ENCODE measurements around the gene NKAIN2.

The NKAIN2 gene

DNA sequence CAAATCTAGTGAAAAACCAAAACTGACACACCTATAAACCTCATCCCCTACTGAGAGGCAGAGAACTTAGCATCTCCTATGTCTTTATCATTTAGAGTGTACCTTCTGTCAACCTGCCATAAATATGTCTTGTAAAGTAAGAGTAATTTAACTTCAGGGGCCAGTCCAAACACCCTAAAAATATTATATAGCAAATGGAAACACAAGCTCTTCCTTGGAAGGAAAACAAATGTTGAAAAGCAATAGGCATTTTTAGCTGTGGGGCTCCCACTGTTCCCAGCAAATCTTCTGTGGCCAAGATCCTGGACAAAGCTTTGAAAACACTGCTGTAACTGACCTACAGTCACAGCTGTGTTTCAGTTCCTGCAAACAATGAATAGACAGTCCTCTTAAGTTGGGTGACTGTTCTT is 1018.5 kb downstream of the NKAIN2 start (continued):
- TF ChIP-seq GLI4 (tag by site-specific recombination; IDR thresholded peaks at IDR 0.05) (no peak), ZNF558 (tag by site-specific recombination; IDR thresholded peaks at IDR 0.05) (no peak), ZNF529 (tag by site-specific recombination; IDR thresholded peaks at IDR 0.05; ENCODE audit: insufficient replicate concordance) (no peak), KLF7 (tag by site-specific recombination; IDR thresholded peaks at IDR 0.05; ENCODE audit: borderline replicate concordance) (peak; percentile 89; the same call in 1 of the 2 replicates), IKZF3 (tag by site-specific recombination; IDR thresholded peaks at IDR 0.05) (peak; percentile 89), ZFP3 (tag by site-specific recombination; IDR thresholded peaks at IDR 0.05; ENCODE audit: low read depth) (peak; percentile 9; the same call in 1 of the 2 replicates), KLF1 (tag by site-specific recombination; IDR thresholded peaks at IDR 0.05) (no peak), ZFP69B (tag by site-specific recombination; IDR thresholded peaks at IDR 0.05) (no peak), ZNF416 (tag by site-specific recombination; IDR thresholded peaks at IDR 0.05) (no peak), ZNF184 (tag by site-specific recombination; IDR thresholded peaks at IDR 0.05) (no peak), ZNF366 (tag by site-specific recombination; conservative IDR thresholded peaks at IDR 0.05) (no peak), TCF7L2 (IDR thresholded peaks at IDR 0.05; ENCODE audit: borderline replicate concordance, low read depth, low read length) (no peak; the same call in 1 of the 2 replicates), ZSCAN16 (tag by site-specific recombination; IDR thresholded peaks at IDR 0.05) (peak; percentile 58; the same call in 1 of the 2 replicates), GLIS1 (tag by site-specific recombination; IDR thresholded peaks at IDR 0.05) (peak; percentile 47; the same call in 1 of the 2 replicates), OVOL3 (tag by site-specific recombination; IDR thresholded peaks at IDR 0.05) (peak; percentile 88; the same call in 1 of the 2 replicates), ZNF677 (tag by site-specific recombination; IDR thresholded peaks at IDR 0.05) (no peak), ZIC2 (tag by site-specific recombination; IDR thresholded peaks at IDR 0.05) (peak; percentile 45), ZNF350 (tag by site-specific recombination; IDR thresholded peaks at IDR 0.05) (no peak), BCL11A (tag by site-specific recombination; IDR thresholded peaks at IDR 0.05; ENCODE audit: low read depth) (no peak), ZBTB8A (tag by site-specific recombination; IDR thresholded peaks at IDR 0.05) (peak; percentile 63; the same call in 1 of the 2 replicates), ZNF768 (tag by site-specific recombination; IDR thresholded peaks at IDR 0.05) (no peak), ZNF521 (tag by site-specific recombination; IDR thresholded peaks at IDR 0.05) (no peak), RBAK (tag by site-specific recombination; IDR thresholded peaks at IDR 0.05) (no peak), ZNF169 (tag by site-specific recombination; IDR thresholded peaks at IDR 0.05) (no peak)
- TF ChIP-seq, protein P1, sequence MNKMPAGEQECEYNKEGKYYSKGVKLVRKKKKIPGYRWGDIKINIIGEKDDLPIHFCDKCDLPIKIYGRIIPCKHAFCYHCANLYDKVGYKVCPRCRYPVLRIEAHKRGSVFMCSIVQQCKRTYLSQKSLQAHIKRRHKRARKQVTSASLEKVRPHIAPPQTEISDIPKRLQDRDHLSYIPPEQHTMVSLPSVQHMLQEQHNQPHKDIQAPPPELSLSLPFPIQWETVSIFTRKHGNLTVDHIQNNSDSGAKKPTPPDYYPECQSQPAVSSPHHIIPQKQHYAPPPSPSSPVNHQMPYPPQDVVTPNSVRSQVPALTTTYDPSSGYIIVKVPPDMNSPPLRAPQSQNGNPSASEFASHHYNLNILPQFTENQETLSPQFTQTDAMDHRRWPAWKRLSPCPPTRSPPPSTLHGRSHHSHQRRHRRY (tag by site-specific recombination; IDR thresholded peaks at IDR 0.05): no peak
- TF ChIP-seq, protein P2, sequence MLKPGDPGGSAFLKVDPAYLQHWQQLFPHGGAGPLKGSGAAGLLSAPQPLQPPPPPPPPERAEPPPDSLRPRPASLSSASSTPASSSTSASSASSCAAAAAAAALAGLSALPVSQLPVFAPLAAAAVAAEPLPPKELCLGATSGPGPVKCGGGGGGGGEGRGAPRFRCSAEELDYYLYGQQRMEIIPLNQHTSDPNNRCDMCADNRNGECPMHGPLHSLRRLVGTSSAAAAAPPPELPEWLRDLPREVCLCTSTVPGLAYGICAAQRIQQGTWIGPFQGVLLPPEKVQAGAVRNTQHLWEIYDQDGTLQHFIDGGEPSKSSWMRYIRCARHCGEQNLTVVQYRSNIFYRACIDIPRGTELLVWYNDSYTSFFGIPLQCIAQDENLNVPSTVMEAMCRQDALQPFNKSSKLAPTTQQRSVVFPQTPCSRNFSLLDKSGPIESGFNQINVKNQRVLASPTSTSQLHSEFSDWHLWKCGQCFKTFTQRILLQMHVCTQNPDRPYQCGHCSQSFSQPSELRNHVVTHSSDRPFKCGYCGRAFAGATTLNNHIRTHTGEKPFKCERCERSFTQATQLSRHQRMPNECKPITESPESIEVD (tag by site-specific recombination; IDR thresholded peaks at IDR 0.05): peak; percentile 98
- TF ChIP-seq, protein P3, sequence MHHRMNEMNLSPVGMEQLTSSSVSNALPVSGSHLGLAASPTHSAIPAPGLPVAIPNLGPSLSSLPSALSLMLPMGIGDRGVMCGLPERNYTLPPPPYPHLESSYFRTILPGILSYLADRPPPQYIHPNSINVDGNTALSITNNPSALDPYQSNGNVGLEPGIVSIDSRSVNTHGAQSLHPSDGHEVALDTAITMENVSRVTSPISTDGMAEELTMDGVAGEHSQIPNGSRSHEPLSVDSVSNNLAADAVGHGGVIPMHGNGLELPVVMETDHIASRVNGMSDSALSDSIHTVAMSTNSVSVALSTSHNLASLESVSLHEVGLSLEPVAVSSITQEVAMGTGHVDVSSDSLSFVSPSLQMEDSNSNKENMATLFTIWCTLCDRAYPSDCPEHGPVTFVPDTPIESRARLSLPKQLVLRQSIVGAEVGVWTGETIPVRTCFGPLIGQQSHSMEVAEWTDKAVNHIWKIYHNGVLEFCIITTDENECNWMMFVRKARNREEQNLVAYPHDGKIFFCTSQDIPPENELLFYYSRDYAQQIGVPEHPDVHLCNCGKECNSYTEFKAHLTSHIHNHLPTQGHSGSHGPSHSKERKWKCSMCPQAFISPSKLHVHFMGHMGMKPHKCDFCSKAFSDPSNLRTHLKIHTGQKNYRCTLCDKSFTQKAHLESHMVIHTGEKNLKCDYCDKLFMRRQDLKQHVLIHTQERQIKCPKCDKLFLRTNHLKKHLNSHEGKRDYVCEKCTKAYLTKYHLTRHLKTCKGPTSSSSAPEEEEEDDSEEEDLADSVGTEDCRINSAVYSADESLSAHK (tag by site-specific recombination; IDR thresholded peaks at IDR 0.05): peak; percentile 95
- TF ChIP-seq, protein P4, sequence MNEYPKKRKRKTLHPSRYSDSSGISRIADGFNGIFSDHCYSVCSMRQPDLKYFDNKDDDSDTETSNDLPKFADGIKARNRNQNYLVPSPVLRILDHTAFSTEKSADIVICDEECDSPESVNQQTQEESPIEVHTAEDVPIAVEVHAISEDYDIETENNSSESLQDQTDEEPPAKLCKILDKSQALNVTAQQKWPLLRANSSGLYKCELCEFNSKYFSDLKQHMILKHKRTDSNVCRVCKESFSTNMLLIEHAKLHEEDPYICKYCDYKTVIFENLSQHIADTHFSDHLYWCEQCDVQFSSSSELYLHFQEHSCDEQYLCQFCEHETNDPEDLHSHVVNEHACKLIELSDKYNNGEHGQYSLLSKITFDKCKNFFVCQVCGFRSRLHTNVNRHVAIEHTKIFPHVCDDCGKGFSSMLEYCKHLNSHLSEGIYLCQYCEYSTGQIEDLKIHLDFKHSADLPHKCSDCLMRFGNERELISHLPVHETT (tag by site-specific recombination; IDR thresholded peaks at IDR 0.05): no peak
- TF ChIP-seq, protein P5, sequence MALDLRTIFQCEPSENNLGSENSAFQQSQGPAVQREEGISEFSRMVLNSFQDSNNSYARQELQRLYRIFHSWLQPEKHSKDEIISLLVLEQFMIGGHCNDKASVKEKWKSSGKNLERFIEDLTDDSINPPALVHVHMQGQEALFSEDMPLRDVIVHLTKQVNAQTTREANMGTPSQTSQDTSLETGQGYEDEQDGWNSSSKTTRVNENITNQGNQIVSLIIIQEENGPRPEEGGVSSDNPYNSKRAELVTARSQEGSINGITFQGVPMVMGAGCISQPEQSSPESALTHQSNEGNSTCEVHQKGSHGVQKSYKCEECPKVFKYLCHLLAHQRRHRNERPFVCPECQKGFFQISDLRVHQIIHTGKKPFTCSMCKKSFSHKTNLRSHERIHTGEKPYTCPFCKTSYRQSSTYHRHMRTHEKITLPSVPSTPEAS (tag by site-specific recombination; IDR thresholded peaks at IDR 0.05): 0 out of 2 replicates have a peak, but pooled peaks have one; percentile 14
- TF ChIP-seq, protein P6, sequence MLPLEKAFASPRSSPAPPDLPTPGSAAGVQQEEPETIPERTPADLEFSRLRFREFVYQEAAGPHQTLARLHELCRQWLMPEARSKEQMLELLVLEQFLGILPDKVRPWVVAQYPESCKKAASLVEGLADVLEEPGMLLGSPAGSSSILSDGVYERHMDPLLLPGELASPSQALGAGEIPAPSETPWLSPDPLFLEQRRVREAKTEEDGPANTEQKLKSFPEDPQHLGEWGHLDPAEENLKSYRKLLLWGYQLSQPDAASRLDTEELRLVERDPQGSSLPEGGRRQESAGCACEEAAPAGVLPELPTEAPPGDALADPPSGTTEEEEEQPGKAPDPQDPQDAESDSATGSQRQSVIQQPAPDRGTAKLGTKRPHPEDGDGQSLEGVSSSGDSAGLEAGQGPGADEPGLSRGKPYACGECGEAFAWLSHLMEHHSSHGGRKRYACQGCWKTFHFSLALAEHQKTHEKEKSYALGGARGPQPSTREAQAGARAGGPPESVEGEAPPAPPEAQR (tag by site-specific recombination; IDR thresholded peaks at IDR 0.05): no peak
- TF ChIP-seq, protein P7, sequence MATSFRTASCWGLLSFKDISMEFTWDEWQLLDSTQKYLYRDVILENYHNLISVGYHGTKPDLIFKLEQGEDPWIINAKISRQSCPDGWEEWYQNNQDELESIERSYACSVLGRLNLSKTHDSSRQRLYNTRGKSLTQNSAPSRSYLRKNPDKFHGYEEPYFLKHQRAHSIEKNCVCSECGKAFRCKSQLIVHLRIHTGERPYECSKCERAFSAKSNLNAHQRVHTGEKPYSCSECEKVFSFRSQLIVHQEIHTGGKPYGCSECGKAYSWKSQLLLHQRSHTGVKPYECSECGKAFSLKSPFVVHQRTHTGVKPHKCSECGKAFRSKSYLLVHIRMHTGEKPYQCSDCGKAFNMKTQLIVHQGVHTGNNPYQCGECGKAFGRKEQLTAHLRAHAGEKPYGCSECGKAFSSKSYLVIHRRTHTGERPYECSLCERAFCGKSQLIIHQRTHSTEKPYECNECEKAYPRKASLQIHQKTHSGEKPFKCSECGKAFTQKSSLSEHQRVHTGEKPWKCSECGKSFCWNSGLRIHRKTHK (tag by site-specific recombination; IDR thresholded peaks at IDR 0.05): no peak
